A673 (cell line): ENCODE results near the gene GRID1.

Source experiments
- CTCF ChIP-seq: fragments of 300-800, 200-600 bp; sonication (generic); conservative IDR thresholded peaks from 2 replicates; pipeline ENCODE4 v1.5.1; 2017; ENCODE audit warnings: low read depth, mild to moderate bottlenecking, antibody characterized with exemption, low read length, moderate library complexity, mixed read lengths
- EZH2 ChIP-seq: fragments of 200-600 bp; sonication (generic); IDR thresholded peaks from 2 replicates; pipeline ENCODE4 v1.6.1; 2017; ENCODE audit warnings: borderline replicate concordance, low read depth, mild to moderate bottlenecking, mixed read lengths, antibody characterized with exemption, low read length; ENCODE audit not compliant: poor library complexity, severe bottlenecking

GRCh38 chr10:85641479-85642009, 725.1 kb downstream of the GRID1 start:
- TF ChIP-seq CTCF = no peak
- no peak for TF ChIP-seq EZH2
